ENCODE measurements around the gene SUN5. TPM values are rescaled to one million over a fixed set of nuclear protein-coding genes. Genes with fewer than 3 reads are reported as not detected.
A peak's percentile ranks its signal among the peaks of the same experiment; 100 is the strongest.
"Not testable (repeated sequence)": the region's sequence is repeated elsewhere in the genome, so short reads cannot be mapped to it uniquely, and the experiment has no call there.

The SUN5 gene
- total RNA-seq, 4 donors from 2014 or later: not detected

DNA sequence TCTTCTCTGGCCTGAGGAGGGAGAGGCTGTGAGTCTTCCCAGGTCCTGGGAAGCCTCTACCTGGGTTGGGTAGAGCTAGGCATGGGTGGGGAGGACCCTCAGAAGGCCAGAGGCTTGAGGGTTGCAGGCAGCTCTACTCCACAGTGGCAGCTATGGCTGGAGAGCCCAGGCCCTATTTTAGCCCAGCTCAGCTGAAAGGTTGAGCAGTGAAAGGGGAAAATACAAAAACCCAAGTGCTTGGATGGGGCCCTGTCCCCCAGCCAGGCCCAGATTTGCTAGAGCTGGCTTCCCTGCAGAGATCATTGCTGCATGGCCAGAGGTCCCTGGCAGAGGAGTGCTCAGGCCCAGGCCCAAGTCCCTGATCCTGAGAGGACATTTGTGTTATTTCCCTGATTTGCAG lies 45.7 kb downstream of the SUN5 start:
- in situ Hi-C loops (cut with MboI; ENCODE audit: low pct_ligation_motif_present in 1 of 4, low pct_unique_long_range_greater_than_20kb in 1 of 4, low sequenced_read_pairs in 3 of 4): no loop called here
- Histone ChIP-seq H3K27me3 (peaks cover 2% of the 10 kb centered on the region), H3K4me1 (no peaks in the 10 kb centered on the region), H3K4me3 (no peak overlapping the region), H3K9me3 (peaks cover 20 to 23% of the 10 kb centered on the region in 2 donors), H3K36me3 (no peaks in the 10 kb centered on the region), H3K27ac (no peak overlapping the region)
- DNase-seq: no peak
- TF ChIP-seq POLR2A (IDR thresholded peaks at IDR 0.05) (no peak), EP300 (IDR thresholded peaks at IDR 0.05; ENCODE audit: low read depth) (no peak), POLR2AphosphoS5 (IDR thresholded peaks at IDR 0.05) (no peak)
- TF ChIP-seq, protein P1, sequence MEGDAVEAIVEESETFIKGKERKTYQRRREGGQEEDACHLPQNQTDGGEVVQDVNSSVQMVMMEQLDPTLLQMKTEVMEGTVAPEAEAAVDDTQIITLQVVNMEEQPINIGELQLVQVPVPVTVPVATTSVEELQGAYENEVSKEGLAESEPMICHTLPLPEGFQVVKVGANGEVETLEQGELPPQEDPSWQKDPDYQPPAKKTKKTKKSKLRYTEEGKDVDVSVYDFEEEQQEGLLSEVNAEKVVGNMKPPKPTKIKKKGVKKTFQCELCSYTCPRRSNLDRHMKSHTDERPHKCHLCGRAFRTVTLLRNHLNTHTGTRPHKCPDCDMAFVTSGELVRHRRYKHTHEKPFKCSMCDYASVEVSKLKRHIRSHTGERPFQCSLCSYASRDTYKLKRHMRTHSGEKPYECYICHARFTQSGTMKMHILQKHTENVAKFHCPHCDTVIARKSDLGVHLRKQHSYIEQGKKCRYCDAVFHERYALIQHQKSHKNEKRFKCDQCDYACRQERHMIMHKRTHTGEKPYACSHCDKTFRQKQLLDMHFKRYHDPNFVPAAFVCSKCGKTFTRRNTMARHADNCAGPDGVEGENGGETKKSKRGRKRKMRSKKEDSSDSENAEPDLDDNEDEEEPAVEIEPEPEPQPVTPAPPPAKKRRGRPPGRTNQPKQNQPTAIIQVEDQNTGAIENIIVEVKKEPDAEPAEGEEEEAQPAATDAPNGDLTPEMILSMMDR (IDR thresholded peaks at IDR 0.05): no peak
- intact Hi-C loops (cut with DNase I; ENCODE audit: low total_unique reads): no loop called here

DNA sequence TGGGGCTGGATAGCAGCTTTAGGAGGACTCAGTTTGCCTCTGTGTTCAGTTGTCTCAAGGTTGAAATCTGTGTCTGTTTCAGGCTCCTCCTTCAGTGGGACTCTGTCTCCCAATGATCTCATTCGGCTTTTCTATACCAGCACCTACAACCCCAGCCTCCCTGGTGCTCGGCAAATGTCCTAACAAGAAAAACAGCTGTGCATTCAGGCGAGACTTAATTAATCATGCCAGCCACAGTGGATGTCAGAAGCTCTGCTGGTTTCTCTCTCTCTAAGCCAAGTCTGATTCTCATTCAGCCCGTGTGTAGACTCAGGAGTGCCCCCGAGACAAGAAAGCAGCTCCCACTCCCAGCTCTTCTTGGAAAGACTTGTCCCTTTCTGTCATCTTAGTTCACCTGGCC lies 46.8 kb downstream of the SUN5 start:
- H3K36me3 ChIP-seq: no peaks in the 10 kb centered on the region
- peaks cover 20 to 23% of the 10 kb centered on the region in 2 donors for H3K9me3 ChIP-seq
- H3K27ac ChIP-seq: no peak overlapping the region
- H3K4me3 ChIP-seq: no peak overlapping the region
- DNase-seq: no peak
- TF ChIP-seq POLR2AphosphoS5 (IDR thresholded peaks at IDR 0.05): no peak
- TF ChIP-seq, protein P1 (IDR thresholded peaks at IDR 0.05): no peak
- no peak for TF ChIP-seq EP300 (IDR thresholded peaks at IDR 0.05; ENCODE audit: low read depth)
- TF ChIP-seq POLR2A (IDR thresholded peaks at IDR 0.05): no peak
- H3K27me3 ChIP-seq: peaks cover 5% of the 10 kb centered on the region
- intact Hi-C loops (cut with DNase I; ENCODE audit: low total_unique reads): no loop called here
- in situ Hi-C loops (cut with MboI; ENCODE audit: low pct_ligation_motif_present in 1 of 4, low pct_unique_long_range_greater_than_20kb in 1 of 4, low sequenced_read_pairs in 3 of 4): no loop called here
- WGBS, 2 donors (ENCODE audit: low coverage in 1 of 2): 80% methylated on average over 5 of the region's 5 CpGs; no CpG with 5 or more reads in 1 of the 2 donors
- no peaks in the 10 kb centered on the region for H3K4me1 ChIP-seq

DNA sequence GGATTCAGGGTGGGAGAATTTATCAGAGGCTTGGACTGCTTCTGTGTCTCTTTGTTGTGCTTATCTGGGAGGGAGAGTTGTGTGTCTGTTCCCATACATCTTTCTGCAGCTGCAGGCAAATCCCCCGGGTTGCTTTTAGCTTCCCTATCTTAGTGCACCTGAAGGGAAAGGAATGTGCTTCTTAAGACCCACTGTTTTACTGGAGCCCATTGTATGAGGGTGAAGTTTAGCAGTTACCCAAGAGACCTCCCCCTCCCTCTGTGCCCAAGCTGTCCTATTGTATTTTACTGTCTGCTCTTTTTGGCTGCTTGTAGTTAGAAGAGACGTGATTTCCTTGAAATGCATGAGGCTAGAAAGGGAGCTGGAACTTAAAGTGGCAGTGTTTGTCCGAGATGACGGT lies 53.7 kb downstream of the SUN5 start:
- peaks cover 14% of the 10 kb centered on the region for H3K27me3 ChIP-seq
- 15 to 22% methylated on average over 3 to 4 of the region's 4 CpGs for WGBS, 2 donors (ENCODE audit: low coverage in 1 of 2)
- intact Hi-C loops (cut with DNase I; ENCODE audit: low total_unique reads); in situ Hi-C loops (cut with MboI; ENCODE audit: low pct_ligation_motif_present in 1 of 4, low pct_unique_long_range_greater_than_20kb in 1 of 4, low sequenced_read_pairs in 3 of 4); H3K9me3 ChIP-seq; H3K36me3 ChIP-seq; DNase-seq; H3K4me1 ChIP-seq; H3K4me3 ChIP-seq; H3K27ac ChIP-seq: not testable (repeated sequence)

DNA sequence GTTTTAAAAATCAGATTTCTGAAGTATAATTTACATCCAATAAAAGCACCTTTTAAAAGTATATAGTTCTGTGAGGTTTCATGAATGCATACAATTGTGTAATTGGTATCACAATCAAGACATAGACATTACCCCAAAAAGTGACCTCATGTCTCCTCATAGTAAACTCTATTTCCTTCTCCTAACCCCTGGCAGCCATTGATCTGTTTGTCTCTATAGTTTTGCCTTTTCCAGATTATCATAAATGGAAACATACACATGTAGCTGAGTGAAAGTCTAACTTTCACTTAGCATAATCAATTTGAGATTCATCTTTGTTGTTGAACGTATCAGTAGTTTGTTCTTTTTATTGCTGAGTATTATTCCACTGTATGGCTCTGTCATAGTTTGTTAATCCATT lies 57.6 kb downstream of the SUN5 start:
- Histone ChIP-seq H3K27ac (no peak overlapping the region), H3K27me3 (peaks cover 8% of the 10 kb centered on the region), H3K9me3 (no peaks in the 10 kb centered on the region), H3K4me3 (no peak overlapping the region), H3K4me1 (no peaks in the 10 kb centered on the region), H3K36me3 (no peaks in the 10 kb centered on the region)
- TF ChIP-seq EP300 (IDR thresholded peaks at IDR 0.05; ENCODE audit: low read depth): no peak
- TF ChIP-seq POLR2A (IDR thresholded peaks at IDR 0.05): no peak
- TF ChIP-seq POLR2AphosphoS5 (IDR thresholded peaks at IDR 0.05): no peak
- TF ChIP-seq, protein P1 (IDR thresholded peaks at IDR 0.05): no peak
- in situ Hi-C loops (cut with MboI; ENCODE audit: low pct_ligation_motif_present in 1 of 4, low pct_unique_long_range_greater_than_20kb in 1 of 4, low sequenced_read_pairs in 3 of 4) (no loop called here), intact Hi-C loops (cut with DNase I; ENCODE audit: low total_unique reads) (no loop called here)
- 60 to 73% methylated on average over 1 of the region's 1 CpG for WGBS, 2 donors (ENCODE audit: low coverage in 1 of 2)
- DNase-seq: no peak

DNA sequence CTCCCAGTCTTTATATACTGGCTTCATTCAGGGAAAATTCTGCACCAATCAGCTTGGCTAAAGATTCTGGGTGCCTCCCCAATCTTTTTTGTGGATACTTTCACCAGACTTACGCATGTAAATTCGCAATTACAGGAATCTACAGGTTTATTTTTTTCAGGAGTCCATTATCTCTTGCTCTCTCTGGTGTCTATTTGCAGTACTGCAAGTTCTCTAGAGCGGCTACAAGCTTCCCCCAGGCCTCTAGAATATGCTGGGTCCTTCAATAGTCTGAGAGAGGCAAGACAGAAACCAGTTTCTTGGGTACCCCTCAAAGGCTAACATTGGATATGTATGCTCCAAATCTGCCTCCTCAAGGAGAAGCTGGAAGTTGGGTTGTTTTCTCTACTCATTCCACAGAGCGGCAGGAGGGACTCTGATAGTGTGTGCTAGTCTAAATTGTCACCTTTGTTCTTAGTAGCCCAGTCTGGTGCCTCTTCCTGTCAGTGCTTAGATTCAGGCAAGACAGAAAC lies 58.5 kb downstream of the SUN5 start:
- H3K36me3 ChIP-seq: no peaks in the 10 kb centered on the region
- no peak overlapping the region for H3K4me3 ChIP-seq
- intact Hi-C loops (cut with DNase I; ENCODE audit: low total_unique reads) (no loop called here), in situ Hi-C loops (cut with MboI; ENCODE audit: low pct_ligation_motif_present in 1 of 4, low pct_unique_long_range_greater_than_20kb in 1 of 4, low sequenced_read_pairs in 3 of 4) (no loop called here)
- no peak overlapping the region for H3K27ac ChIP-seq
- H3K27me3 ChIP-seq: peaks cover 8% of the 10 kb centered on the region
- TF ChIP-seq, protein P1 (IDR thresholded peaks at IDR 0.05): peak; percentile 15 to 28 (median 26)
- no peak for TF ChIP-seq POLR2A (IDR thresholded peaks at IDR 0.05)
- TF ChIP-seq POLR2AphosphoS5 (IDR thresholded peaks at IDR 0.05): no peak
- no peak for TF ChIP-seq EP300 (IDR thresholded peaks at IDR 0.05; ENCODE audit: low read depth)
- H3K9me3 ChIP-seq: no peaks in the 10 kb centered on the region
- DNase-seq: no peak
- no peaks in the 10 kb centered on the region for H3K4me1 ChIP-seq
- WGBS, 2 donors (ENCODE audit: low coverage in 1 of 2): 19 to 39% methylated on average over 2 to 4 of the region's 4 CpGs
